K562 treated with DMSO at 1 percent for 24 hours (cell line): ENCODE results near the gene ISL1. TPM values are rescaled to one million over a fixed set of nuclear protein-coding genes. Genes with fewer than 3 reads are reported as not detected.

Experiments
- total RNA-seq: library from RNA; unstranded; fragments of 300-600 nt; gene quantifications from 2 replicates; pipeline ENCODE4 v1.2.3, GENCODE V29; 2022; ENCODE audit warnings: low read depth; ENCODE audit not compliant: insufficient read depth

ISL1 gene
- total RNA-seq = not detected in 2 replicates

DNA sequence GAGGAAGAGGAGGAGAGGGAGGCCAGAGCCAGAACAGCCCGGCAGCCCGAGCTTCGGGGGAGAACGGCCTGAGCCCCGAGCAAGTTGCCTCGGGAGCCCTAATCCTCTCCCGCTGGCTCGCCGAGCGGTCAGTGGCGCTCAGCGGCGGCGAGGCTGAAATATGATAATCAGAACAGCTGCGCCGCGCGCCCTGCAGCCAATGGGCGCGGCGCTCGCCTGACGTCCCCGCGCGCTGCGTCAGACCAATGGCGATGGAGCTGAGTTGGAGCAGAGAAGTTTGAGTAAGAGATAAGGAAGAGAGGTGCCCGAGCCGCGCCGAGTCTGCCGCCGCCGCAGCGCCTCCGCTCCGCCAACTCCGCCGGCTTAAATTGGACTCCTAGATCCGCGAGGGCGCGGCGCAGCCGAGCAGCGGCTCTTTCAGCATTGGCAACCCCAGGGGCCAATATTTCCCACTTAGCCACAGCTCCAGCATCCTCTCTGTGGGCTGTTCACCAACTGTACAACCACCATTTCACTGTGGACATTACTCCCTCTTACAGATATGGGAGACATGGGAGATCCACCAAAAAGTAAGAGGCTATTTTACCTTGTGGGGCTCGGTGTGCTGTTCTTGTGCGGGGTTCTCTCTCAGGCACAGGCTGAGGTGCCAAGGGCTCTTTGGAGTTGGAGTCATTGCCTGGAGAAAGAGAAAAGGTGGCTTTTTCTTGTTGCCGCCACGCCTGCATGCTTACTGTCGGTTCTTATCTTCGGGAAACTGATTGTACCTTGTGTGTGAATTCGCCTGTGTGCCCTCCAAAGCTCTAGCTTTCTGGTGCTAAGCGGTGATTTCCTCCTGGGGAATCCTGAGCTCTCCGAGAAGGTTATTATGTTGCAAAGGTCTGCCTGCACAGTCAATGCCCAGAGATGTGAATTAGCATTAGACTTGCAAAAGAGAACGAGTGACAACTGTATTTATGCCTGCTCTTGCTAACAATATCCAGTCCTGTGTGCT is at the start of gene ISL1:
Gene ISL1 (plus strand): TSS at position 318 of the 991 bp plus-strand sequence. CDS start 224 bp downstream, at position 542.

